ENCODE data around the gene PSMB10. TPM values are rescaled to one million over a fixed set of nuclear protein-coding genes. Genes with fewer than 3 reads are reported as not detected.

The PSMB10 gene
- total and polyA plus RNA-seq, 2 of the 8 experiments (the other 6 are each of a cell fraction or from before 2014, with no cell fraction given): 32.1 to 61.9 TPM

- no peak overlapping the region for H3K4me2 ChIP-seq (ENCODE audit: insufficient read depth in 1 of 2, low read depth in 2 of 2, low read length in 2 of 2)
- H4K20me1 ChIP-seq (replicated peaks in 1 of 2; ENCODE audit: control insufficient read depth in 1 of 2, insufficient read depth in 2 of 2, low read length in 2 of 2): peaks cover 4 to 18% of the 10 kb centered on the region in 2 experiments
- H4K91ac ChIP-seq (replicated peaks; ENCODE audit: insufficient read length, low read length): no peak overlapping the region
- no peak overlapping the region for H3K23ac ChIP-seq (ENCODE audit: insufficient read length)
- no peaks in the 10 kb centered on the region for H3K23me2 ChIP-seq (ENCODE audit: low read depth, low read length)
- no peaks in the 10 kb centered on the region for H3K79me2 ChIP-seq (ENCODE audit: control insufficient read depth in 1 of 2, insufficient read depth in 2 of 2, low read length in 2 of 2)
- no peak overlapping the region for H3K14ac ChIP-seq (ENCODE audit: insufficient read length)
- no peak overlapping the region for H2BK5ac ChIP-seq (ENCODE audit: low read depth, low read length)
- H2AFZ ChIP-seq (ENCODE audit: low read length): no peak overlapping the region
- H3K4ac ChIP-seq (replicated peaks; ENCODE audit: insufficient read length, low read depth, low read length): no peak overlapping the region
- H3K9me3 ChIP-seq (ENCODE audit: insufficient read depth in 2 of 2, low read depth in 1 of 2, low read length in 1 of 2): no peaks in the 10 kb centered on the region
- no peak overlapping the region for H2AK5ac ChIP-seq (ENCODE audit: low read depth, low read length)
- ChIA-PET CTCF (ENCODE audit: partially characterized antibody) (interaction anchor here (1.7 kb wide), 1 partner anchor 83 kb away, joined by 4 read pairs; no protein-coding TSS in a partner anchor), POLR2A (ENCODE audit: partially characterized antibody) (interaction anchor here (0.7 to 1.3 kb wide), 2 partner anchors 13 to 30 kb away, joined by 5 read pairs; partner anchors contain the start of gene LCAT)
- H3K79me1 ChIP-seq (ENCODE audit: low read depth, low read length): no peaks in the 10 kb centered on the region
- no peak overlapping the region for H2BK120ac ChIP-seq (replicated peaks; ENCODE audit: low read depth, low read length)
- H4K5ac ChIP-seq (ENCODE audit: insufficient read length, low read depth, low read length): no peak overlapping the region
- H3K56ac ChIP-seq (replicated peaks; ENCODE audit: insufficient read length, low read depth, low read length): no peak overlapping the region
- no peak overlapping the region for H2BK15ac ChIP-seq (ENCODE audit: low read length)
- no peak overlapping the region for H4K8ac ChIP-seq (ENCODE audit: extremely low read depth, insufficient read depth, low read length)
- H3K4me1 ChIP-seq (replicated peaks in 1 of 4; ENCODE audit: control insufficient read depth in 3 of 4, insufficient read depth in 4 of 4, low read length in 3 of 4): no peaks in the 10 kb centered on the region
- no peaks in the 10 kb centered on the region for H3K27me3 ChIP-seq (replicated peaks in 1 of 4; ENCODE audit: control insufficient read depth in 3 of 4, extremely low read depth in 1 of 4, insufficient read depth in 3 of 4, low read length in 3 of 4)
- H3K27ac ChIP-seq (ENCODE audit: low read depth, low read length): no peak overlapping the region
- WGBS, 2 experiments (ENCODE audit: extremely low coverage in 1 of 2, insufficient coverage in 1 of 2, insufficient read length in 1 of 2, insufficient replicate concordance in 2 of 2, low coverage in 1 of 2, low lambda C conversion rate in 2 of 2, missing lambda C conversion rate in 1 of 2): 88% methylated on average over 8 of the region's 9 CpGs; no CpG with 5 or more reads in 1 of the 2 experiments
- FAIRE-seq (no peak), DNase-seq (ENCODE audit: low read depth in 1 of 2, low spot score in 2 of 2) (no peak)
- no peak overlapping the region for H3K18ac ChIP-seq (ENCODE audit: extremely low read depth, low read length)
- H3K36me3 ChIP-seq (ENCODE audit: control insufficient read depth in 2 of 4, insufficient read depth in 4 of 4, low read length in 3 of 4): peaks cover 4 to 34% (median 28%) of the 10 kb centered on the region in 4 experiments; a peak in 7 of 8 replicates
- no peak overlapping the region for H3K4me3 ChIP-seq (ENCODE audit: extremely low read depth in 1 of 4, insufficient read depth in 2 of 4, low read depth in 3 of 4, low read length in 4 of 4)
- no peak overlapping the region for H2BK12ac ChIP-seq (ENCODE audit: low read depth, low read length)
- no peak overlapping the region for H2BK20ac ChIP-seq (ENCODE audit: low read length)
- no peak overlapping the region for H3K9ac ChIP-seq (replicated peaks in 1 of 4; ENCODE audit: extremely low read depth in 1 of 4, low read depth in 3 of 4, low read length in 3 of 4)
- TF ChIP-seq POLR2AphosphoS5 (IDR thresholded peaks at IDR 0.05; ENCODE audit: low read depth, low read length) (no peak), SIX5 (IDR thresholded peaks at IDR 0.05; ENCODE audit: low read depth, low read length) (no peak), EGR1 (IDR thresholded peaks at IDR 0.05; ENCODE audit: borderline replicate concordance, low read depth, low read length) (no peak), SP4 (IDR thresholded peaks at IDR 0.05; ENCODE audit: low read length) (no peak), HDAC2 (IDR thresholded peaks at IDR 0.05; ENCODE audit: borderline replicate concordance in 1 of 2, low read depth in 2 of 2, low read length in 2 of 2) (no peak), TBP (IDR thresholded peaks at IDR 0.05; ENCODE audit: low read depth, low read length) (no peak), TEAD4 (IDR thresholded peaks at IDR 0.05; ENCODE audit: low read depth, low read length) (no peak), USF2 (IDR thresholded peaks at IDR 0.05; ENCODE audit: low read length) (no peak), KDM1A (IDR thresholded peaks at IDR 0.05; ENCODE audit: borderline replicate concordance, low read length) (no peak), SIN3A (conservative IDR thresholded peaks at IDR 0.05 in 1 of 2, IDR thresholded peaks at IDR 0.05 in 1 of 2; ENCODE audit: low read depth in 1 of 2, low read length in 2 of 2) (no peak), ATF2 (IDR thresholded peaks at IDR 0.05; ENCODE audit: low read length) (no peak)
Observed at GRCh38 chr16:67957622-67958021, 21.0 kb upstream of the PSMB10 start.

All from H1 (cell line).